ENCODE data around the gene DHRS1.

The DHRS1 gene

DNA sequence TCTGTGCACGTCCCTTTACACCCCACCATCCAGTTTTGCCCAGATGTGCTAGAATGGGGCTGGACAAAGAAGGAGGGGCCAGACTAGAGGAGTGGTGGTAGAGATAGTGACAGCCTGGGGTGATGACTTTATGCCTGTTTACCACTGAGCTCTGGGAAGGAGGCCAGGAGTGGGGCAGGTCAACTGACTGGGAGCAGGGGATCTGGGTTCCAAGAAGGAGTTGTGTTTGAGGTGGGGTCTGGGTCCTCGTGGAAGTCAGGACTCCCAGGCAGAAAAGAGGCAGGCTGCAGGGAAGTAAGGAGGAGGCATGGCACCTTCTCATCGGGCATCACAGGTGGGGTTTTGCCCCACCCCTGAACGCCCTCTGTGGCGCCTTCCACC lies 10.7 kb upstream of the DHRS1 start:
- Histone ChIP-seq H3K79me2 (ENCODE audit: insufficient read depth, low read length) (no peaks in the 10 kb centered on the region), H3K27ac (ENCODE audit: low read length) (no peak overlapping the region), H2AFZ (ENCODE audit: low read depth, low read length) (no peak overlapping the region), H3K9me3 (ENCODE audit: insufficient read depth, low read length, severe bottlenecking) (no peaks in the 10 kb centered on the region), H3K36me3 (ENCODE audit: insufficient read depth, low read length) (peaks cover 48% of the 10 kb centered on the region), H4K20me1 (ENCODE audit: insufficient read depth, low read length) (0 out of 2 replicates have a peak, but pooled peaks cover 5% of the 10 kb centered on the region), H3K27me3 (ENCODE audit: insufficient read depth, low read length, poor library complexity) (no peaks in the 10 kb centered on the region), H3K4me2 (ENCODE audit: insufficient read depth, low read length) (no peak overlapping the region), H3K9ac (ENCODE audit: low read depth, low read length) (no peak overlapping the region), H3K4me3 (ENCODE audit: low read depth in 1 of 2, low read length in 2 of 2) (no peak overlapping the region), H3K4me1 (ENCODE audit: insufficient read depth, low read length) (no peaks in the 10 kb centered on the region)
- DNase-seq (no peak), ATAC-seq (ENCODE audit: insufficient read depth, low read depth) (no peak)
- TF ChIP-seq, protein P1, sequence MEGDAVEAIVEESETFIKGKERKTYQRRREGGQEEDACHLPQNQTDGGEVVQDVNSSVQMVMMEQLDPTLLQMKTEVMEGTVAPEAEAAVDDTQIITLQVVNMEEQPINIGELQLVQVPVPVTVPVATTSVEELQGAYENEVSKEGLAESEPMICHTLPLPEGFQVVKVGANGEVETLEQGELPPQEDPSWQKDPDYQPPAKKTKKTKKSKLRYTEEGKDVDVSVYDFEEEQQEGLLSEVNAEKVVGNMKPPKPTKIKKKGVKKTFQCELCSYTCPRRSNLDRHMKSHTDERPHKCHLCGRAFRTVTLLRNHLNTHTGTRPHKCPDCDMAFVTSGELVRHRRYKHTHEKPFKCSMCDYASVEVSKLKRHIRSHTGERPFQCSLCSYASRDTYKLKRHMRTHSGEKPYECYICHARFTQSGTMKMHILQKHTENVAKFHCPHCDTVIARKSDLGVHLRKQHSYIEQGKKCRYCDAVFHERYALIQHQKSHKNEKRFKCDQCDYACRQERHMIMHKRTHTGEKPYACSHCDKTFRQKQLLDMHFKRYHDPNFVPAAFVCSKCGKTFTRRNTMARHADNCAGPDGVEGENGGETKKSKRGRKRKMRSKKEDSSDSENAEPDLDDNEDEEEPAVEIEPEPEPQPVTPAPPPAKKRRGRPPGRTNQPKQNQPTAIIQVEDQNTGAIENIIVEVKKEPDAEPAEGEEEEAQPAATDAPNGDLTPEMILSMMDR (IDR thresholded peaks at IDR 0.05; ENCODE audit: borderline replicate concordance, extremely low read depth, low read length, poor library complexity, severe bottlenecking): no peak
- no peak for TF ChIP-seq EZH2 (IDR thresholded peaks at IDR 0.05; ENCODE audit: borderline replicate concordance, low read depth, low read length, severe bottlenecking)

DNA sequence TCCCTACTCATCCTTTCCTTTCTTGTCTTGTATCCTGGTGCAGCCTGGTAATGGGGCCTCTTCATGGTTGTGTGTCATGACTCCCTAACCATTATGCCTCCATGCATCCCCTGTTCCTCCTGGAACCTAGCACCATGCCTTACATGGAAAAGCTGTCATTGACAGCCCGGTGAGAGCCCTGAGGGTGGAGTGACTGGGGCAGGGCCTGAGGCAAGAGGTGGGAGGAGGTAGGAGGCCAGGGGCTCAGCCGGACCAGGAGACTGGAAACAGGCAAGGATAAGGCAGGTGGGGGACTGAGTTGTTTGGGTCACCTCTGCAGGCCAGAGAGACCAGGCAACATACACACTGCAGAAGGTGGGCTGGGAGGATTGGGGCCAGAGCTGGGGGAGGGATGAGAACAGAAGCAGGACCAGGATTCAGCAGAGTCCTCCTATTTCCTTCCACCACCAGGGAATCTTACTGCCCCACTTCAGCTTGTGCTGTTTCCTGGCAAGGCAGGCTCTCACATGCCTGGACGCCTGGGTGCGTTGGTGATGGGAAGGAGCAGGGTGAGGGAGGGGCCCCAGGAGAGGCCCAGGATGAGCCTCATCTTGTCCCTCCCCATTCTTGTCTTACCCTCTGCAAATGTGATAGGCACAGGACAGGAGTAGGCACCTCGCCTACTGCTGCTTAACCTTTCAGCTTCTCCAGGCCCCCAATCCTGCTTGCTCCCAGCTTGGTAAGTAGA lies 10.1 kb upstream of the DHRS1 start, which contains the start of gene LTB4R2:
Gene LTB4R2 (plus strand): TSS at position 603 of the 727 bp plus-strand sequence. CDS start 525 bp downstream, outside the sequence.
- Histone ChIP-seq H3K79me2 (ENCODE audit: insufficient read depth, low read length) (no peaks in the 10 kb centered on the region), H2AFZ (ENCODE audit: low read depth, low read length) (no peak within 1 kb of the TSS), H3K9ac (ENCODE audit: low read depth, low read length) (no peak within 1 kb of the TSS), H3K27ac (ENCODE audit: low read length) (no peak within 1 kb of the TSS), H3K4me1 (ENCODE audit: insufficient read depth, low read length) (no peaks in the 10 kb centered on the region), H3K4me2 (ENCODE audit: insufficient read depth, low read length) (no peak within 1 kb of the TSS), H4K20me1 (ENCODE audit: insufficient read depth, low read length) (0 out of 2 replicates have a peak, but pooled peaks cover 5% of the 10 kb centered on the region), H3K4me3 (ENCODE audit: low read depth in 1 of 2, low read length in 2 of 2) (no peak within 1 kb of the TSS), H3K9me3 (ENCODE audit: insufficient read depth, low read length, severe bottlenecking) (no peaks in the 10 kb centered on the region), H3K36me3 (ENCODE audit: insufficient read depth, low read length) (peaks cover 54% of the 10 kb centered on the region), H3K27me3 (ENCODE audit: insufficient read depth, low read length, poor library complexity) (no peaks in the 10 kb centered on the region)
- DNase-seq (no peak), ATAC-seq (ENCODE audit: insufficient read depth, low read depth) (no peak)
- no peak for TF ChIP-seq EZH2 (IDR thresholded peaks at IDR 0.05; ENCODE audit: borderline replicate concordance, low read depth, low read length, severe bottlenecking)
- TF ChIP-seq, protein P1 (IDR thresholded peaks at IDR 0.05; ENCODE audit: borderline replicate concordance, extremely low read depth, low read length, poor library complexity, severe bottlenecking): no peak

DNA sequence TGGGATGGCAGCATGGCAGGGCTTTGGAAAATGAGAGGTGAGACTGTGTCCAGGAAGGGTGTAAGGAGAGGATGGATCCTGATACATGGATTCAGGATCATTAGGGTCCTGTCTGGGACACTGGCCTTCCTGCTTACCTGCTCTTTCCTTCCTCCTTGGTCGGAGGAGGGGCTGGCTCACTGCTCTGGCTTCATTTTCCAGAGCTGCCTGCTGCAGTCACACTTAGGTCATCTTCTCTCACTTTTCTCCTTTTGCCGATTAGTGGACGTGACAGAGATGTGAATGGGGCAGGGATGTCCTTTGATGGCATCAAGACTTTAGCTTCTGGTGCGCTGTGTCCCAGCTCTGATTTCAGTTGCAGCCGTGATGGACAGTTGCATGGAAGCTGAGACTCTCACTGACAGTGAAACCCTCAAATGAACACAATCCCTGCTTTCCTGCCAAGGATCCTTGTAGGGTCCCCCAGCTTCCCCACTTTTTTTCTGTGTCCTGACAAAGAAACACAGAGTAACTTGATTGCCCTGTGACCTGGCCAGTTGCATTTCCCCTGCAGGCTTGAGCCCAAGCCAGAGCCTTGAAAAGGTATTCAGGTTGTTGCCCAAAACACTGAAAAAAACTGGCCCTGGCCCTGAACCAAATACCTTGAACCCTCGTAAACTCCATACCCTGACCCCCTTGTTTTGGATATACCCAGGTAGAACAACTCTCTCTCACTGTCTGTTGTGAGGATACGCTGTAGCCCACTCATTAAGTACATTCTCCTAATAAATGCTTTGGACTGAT lies 9.0 kb upstream of the DHRS1 start:
- ATAC-seq (ENCODE audit: insufficient read depth, low read depth) (no peak), DNase-seq (no peak)
- Histone ChIP-seq H4K20me1 (ENCODE audit: insufficient read depth, low read length) (0 out of 2 replicates have a peak, but pooled peaks cover 5% of the 10 kb centered on the region), H3K27me3 (ENCODE audit: insufficient read depth, low read length, poor library complexity) (no peaks in the 10 kb centered on the region), H3K9me3 (ENCODE audit: insufficient read depth, low read length, severe bottlenecking) (no peaks in the 10 kb centered on the region), H3K79me2 (ENCODE audit: insufficient read depth, low read length) (no peaks in the 10 kb centered on the region), H3K36me3 (ENCODE audit: insufficient read depth, low read length) (peaks cover 65% of the 10 kb centered on the region), H3K9ac (ENCODE audit: low read depth, low read length) (no peak overlapping the region), H3K4me1 (ENCODE audit: insufficient read depth, low read length) (no peaks in the 10 kb centered on the region), H2AFZ (ENCODE audit: low read depth, low read length) (no peak overlapping the region), H3K27ac (ENCODE audit: low read length) (no peak overlapping the region), H3K4me2 (ENCODE audit: insufficient read depth, low read length) (no peak overlapping the region), H3K4me3 (ENCODE audit: low read depth in 1 of 2, low read length in 2 of 2) (no peak overlapping the region)
- TF ChIP-seq, protein P1 (IDR thresholded peaks at IDR 0.05; ENCODE audit: borderline replicate concordance, extremely low read depth, low read length, poor library complexity, severe bottlenecking): no peak
- TF ChIP-seq EZH2 (IDR thresholded peaks at IDR 0.05; ENCODE audit: borderline replicate concordance, low read depth, low read length, severe bottlenecking): no peak
